IPS-18c (cell line): ENCODE measurements around the gene TKT.

Source experiments
- H3K4me3 ChIP-seq: 2 replicates; pipeline ENCODE4 v1.7.0; 2013; ENCODE audit warnings: low read depth, mild to moderate bottlenecking, low read length, moderate library complexity; ENCODE audit not compliant: insufficient read depth
- H3K9me3 ChIP-seq: one replicate; pipeline ENCODE4 v1.6.1; 2013; ENCODE audit warnings: mild to moderate bottlenecking, low read length, moderate library complexity; ENCODE audit not compliant: control insufficient read depth, insufficient read depth

Gene TKT

GRCh38 chr3:53195602-53196574, 59.9 kb downstream of the TKT start:
- Histone ChIP-seq H3K4me3 (no peak overlapping the region; the same call in 1 of the 2 replicates), H3K9me3 (no peaks in the 10 kb centered on the region)

DNA sequence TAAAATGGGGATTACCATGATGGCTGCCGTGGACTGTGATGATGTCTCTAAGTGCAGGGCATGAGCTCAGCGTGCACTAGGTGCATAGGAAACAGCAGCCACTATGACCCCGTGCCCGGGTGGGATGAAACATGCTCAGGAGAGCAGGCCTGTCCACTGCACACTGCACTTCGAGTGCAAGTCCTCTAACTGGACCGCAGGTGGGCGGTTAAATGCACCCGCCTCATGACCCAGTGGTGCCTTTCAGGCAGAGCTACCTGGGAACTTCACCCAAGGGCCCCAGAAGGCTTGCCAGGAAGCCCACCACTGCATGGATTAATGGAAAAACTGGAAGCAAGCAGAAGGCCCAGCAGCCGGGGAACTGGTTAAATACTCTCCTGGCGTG, 60.8 kb downstream of the TKT start:
- Histone ChIP-seq H3K9me3 (no peaks in the 10 kb centered on the region), H3K4me3 (no peak overlapping the region)

DNA sequence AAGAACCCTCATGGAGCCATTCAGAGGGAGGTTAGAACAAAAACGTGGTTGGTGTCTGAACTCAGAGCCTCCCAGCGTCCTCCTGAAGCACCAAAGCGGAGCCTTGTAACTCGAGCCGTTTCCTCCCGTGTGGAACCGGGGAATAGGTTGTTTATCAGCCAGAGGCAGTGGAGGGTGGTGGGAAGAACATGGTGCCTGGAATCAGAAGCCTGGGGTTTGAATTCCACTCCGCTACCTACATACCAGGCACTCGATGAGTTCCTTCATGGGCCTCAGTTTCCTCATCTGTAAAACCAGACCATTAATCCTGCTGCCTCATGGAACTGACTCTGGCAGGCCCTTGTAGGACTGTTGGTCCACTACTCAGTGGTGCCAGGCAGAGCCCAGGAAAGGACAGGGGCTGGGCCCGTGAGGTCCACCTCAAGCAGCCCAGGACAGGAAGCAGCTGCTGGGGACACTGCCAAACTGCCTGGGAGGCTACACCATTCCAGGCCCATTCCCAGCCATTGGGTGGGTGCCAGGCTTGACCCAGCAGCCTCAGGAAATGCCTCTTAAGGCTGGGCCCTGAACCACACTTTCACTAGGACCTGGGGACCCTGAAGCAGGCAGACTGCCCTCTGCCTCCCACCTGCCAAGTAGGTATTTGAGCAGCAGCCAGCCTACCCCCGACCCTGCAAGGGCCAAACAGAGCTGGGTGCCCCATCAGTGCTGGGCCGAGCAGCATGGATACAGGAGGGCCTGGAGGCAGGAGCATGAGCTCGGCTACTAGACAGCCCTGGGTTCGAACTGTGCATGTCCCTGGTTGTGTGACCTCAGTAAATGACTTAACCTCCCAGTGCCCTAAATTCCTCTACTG, 61.4 kb downstream of the TKT start:
- no peaks in the 10 kb centered on the region for H3K9me3 ChIP-seq
- no peak overlapping the region for H3K4me3 ChIP-seq

DNA sequence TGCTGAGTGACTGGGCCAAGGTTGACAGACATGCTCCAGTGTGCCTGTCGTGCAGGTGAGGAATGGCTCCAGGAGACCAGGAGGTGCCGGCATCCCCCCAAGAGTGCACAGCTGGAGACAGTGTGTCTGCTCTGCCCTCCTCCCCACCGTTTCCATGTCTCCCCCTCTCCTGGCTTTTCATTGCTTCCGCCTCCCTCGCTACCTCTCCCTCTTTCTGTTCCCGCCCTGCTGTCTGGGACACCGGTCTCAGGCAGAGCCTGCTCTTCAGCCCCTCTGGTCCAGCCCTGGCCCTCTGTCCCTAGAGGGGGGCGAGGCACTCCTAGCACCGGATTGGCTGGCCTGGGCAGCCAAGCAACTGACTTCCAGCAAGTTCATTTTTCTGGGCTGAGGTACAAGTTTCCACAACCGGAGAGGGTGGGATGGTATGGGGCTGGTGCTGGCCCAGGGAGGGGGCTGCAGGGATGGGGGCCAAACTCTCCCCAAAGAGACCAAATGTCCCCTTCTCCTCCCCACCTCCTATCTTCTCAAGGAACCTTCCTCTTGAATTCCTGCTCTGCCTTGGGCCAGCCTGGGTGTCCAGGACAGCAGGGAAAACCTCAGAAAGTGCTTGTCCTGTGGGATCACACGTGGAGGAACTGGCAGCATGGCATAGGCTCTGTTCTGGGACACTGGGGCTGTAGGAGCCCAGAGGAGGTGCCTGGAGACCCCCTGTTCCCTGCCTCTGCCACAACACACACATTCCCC, 62.2 kb downstream of the TKT start:
- no peak overlapping the region for H3K4me3 ChIP-seq

GRCh38 chr3:53192608-53193007, 63.2 kb downstream of the TKT start:
- Histone ChIP-seq H3K4me3 (no peak overlapping the region), H3K9me3 (no peaks in the 10 kb centered on the region)

More for the DNA sequence above, 62.2 kb downstream of the TKT start:
- H3K9me3 ChIP-seq: no peaks in the 10 kb centered on the region

DNA sequence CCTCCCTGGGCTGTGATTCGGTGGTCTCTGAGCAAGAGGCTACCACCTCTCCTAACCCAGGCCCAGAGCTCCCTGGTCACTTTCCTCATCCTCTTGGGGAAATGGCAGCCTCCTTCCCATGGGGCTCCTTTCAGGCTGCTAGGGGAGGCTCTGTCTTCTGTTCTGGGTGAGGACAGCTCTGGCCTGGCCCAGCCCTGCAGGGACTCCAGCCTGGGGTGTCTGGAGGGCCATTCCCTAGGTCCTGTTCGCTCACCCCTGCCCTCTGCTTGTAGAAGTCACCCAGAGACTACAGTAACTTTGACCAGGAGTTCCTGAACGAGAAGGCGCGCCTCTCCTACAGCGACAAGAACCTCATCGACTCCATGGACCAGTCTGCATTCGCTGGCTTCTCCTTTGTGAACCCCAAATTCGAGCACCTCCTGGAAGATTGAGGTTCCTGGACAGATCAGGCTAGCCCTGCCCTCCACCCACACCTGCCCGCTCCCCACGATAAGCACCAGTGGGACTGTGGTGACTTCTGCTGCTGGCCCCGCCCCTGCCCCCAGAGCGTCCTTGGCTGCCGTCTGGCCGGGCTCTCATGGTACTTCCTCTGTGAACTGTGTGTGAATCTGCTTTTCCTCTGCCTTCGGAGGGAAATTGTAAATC, 63.9 kb downstream of the TKT start:
- Histone ChIP-seq H3K9me3 (no peaks in the 10 kb centered on the region), H3K4me3 (no peak overlapping the region)

GRCh38 chr3:53190659-53191058, 65.2 kb downstream of the TKT start:
- Histone ChIP-seq H3K4me3 (no peak overlapping the region), H3K9me3 (no peaks in the 10 kb centered on the region)

DNA sequence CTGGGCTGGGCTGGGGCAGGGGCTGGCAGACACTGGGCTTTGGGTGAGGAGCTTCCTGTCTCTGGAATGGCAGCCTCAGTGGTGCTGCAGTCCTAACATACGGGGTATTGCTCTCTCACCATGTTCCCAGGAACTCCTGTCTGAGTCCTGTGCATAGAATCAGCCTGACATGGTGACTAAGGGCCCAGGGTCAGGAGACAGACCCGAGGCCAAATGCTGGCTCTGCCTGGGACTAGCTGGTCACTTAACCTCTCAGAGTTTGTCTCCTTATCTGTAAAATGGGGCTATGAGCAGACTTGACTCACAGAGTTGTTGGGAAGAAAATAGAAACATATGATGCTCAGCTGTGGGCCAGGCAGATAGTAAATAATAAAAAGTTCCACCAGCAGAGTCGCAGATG, 66.5 kb downstream of the TKT start:
- H3K9me3 ChIP-seq: no peaks in the 10 kb centered on the region
- no peak overlapping the region for H3K4me3 ChIP-seq

GRCh38 chr3:53188720-53189119, 67.1 kb downstream of the TKT start:
- Histone ChIP-seq H3K9me3 (no peaks in the 10 kb centered on the region), H3K4me3 (no peak overlapping the region)

DNA sequence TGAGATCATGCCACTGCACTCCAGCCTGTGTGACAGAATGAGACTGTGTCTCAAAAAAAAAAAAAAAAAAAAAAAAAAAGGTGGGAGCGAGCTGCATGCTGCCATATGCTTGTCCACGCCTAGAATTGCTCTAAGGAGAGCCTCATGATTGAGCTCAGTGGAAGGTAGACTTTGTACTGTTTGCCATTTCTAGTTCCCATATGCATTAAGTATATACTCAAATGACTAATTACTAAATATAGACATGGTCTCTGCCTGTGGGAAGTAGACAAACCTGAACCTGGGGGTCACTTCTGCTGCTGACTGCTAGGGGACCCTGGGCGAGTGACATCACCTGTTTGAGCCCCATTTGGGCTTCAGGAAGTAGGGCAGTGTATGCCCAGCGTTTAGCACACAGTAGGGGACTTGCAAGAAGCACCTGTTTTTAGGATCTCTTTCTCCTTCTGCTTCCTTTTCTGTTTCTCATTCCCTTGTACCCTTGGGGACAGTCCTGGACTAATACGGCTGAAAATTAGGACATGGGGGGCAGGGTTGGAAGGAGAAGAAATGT, 67.6 kb downstream of the TKT start:
- no peak overlapping the region for H3K4me3 ChIP-seq

DNA sequence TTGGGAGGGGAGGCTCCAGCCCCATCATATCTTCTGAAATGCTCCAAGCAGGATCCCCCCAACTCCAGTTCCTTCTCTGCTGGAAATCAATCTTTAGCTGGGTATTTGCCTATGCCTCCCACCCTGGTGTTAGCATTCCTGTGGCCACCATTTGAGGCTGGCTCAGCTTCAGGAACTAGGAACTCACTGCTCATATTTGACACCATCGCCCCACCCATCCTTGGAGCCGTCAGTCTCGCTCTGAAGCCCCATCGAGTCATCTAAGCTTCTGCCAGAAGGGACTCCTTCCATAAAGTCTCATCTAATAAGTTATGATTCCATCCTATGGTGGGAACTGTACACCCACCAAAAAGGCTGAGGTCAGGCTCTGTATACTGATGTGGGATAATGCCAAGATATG, 68.4 kb downstream of the TKT start:
- no peaks in the 10 kb centered on the region for H3K9me3 ChIP-seq
- no peak overlapping the region for H3K4me3 ChIP-seq

More for the DNA sequence above, 67.6 kb downstream of the TKT start:
- H3K9me3 ChIP-seq: no peaks in the 10 kb centered on the region

DNA sequence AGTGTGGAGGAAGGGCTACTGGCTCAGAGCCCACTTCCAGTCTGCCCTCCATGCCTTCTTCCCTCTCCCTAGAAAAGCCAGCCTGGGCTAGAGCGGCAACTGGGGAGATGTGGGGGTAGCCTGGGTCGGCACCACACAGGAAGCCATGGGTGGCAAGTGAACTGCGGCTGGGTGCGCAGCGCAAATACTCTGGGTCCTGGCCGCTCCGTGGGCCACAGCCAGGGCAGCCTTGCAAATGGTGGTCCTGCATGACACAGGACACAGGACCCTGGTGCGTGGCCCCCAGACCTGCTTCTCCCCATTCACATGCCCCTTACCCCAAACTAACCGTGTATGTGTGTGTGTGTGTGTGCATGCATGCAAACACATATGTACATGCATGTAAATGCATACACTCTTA, 69.1 kb downstream of the TKT start:
- H3K9me3 ChIP-seq: no peaks in the 10 kb centered on the region
- no peak overlapping the region for H3K4me3 ChIP-seq

DNA sequence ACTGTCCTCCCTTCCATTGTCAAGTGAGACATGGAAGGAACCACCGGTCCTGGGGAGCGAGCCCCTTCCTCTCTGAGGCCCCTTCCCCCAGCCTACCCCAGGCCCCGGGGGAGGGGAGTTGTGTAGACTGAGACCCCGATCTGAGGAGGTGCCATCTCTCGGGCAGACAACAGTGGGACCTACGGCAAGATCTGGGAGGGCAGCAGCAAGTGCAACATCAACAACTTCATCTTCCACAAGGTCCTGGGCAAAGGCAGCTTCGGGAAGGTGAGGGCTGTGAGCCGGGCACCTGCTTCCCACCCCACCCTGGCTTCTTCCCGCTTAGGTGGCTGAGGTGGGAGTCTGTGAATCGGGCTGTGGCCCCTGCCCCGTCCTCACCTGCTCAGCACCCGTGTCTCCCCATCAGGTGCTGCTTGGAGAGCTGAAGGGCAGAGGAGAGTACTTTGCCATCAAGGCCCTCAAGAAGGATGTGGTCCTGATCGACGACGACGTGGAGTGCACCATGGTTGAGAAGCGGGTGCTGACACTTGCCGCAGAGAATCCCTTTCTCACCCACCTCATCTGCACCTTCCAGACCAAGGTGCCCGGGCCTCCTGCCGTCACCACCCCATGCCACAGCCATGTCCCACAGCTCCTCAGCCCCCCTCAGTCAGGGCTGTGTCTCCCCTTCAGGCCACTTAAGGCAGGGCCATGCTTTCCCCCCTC, 69.9 kb downstream of the TKT start:
- Histone ChIP-seq H3K4me3 (no peak overlapping the region), H3K9me3 (no peaks in the 10 kb centered on the region)

GRCh38 chr3:53184701-53185100, 71.1 kb downstream of the TKT start:
- Histone ChIP-seq H3K4me3 (no peak overlapping the region), H3K9me3 (no peaks in the 10 kb centered on the region)

DNA sequence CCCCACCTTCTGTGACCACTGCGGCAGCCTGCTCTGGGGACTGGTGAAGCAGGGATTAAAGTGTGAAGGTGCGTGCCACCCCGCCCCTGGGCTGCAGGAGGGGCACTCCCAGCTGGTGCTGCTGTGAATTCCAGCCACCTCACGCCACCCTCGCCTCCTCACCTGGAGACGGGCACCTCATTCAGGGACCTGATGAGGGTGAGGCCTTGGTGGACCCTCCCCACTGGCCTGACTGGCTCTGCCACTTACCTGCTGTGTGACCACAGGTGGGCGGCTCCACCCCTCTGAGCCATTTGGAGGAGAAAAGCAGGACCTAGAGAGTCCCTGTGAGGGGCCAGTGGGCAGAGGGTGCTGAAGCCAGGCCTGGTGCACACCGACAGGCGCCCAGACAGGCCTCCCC, 72.3 kb downstream of the TKT start:
- Histone ChIP-seq H3K9me3 (no peaks in the 10 kb centered on the region), H3K4me3 (no peak overlapping the region)

DNA sequence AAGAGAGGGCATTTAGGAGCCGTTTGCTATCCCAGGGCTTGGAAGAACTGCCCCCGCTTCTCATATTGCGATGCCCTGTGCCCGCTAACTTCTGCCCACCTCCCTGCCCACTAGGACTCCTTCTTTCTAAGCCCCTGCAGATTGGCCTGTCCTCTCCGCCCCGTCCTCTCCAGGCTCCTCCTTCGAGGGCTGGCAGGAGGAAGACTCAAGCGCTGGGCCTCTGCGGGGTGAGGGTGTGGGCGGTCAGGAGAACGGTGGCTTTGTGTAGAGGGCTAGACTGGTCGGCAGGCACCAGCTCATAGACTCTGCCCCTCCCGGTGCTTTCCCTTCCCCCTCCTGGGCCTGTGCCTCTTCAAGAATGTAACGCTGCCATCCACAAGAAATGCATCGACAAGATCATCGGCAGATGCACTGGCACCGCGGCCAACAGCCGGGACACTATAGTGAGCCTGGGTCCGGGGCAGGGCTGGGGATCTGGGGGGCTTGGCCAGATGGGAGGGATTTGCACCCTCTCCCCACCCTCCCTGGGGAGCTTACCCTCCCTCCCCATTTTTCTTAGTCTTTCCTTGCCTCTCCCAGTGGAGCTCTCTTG, 73.0 kb downstream of the TKT start:
- H3K4me3 ChIP-seq: no peak overlapping the region
- H3K9me3 ChIP-seq: no peaks in the 10 kb centered on the region
